Fibroblast of the aortic adventitia (primary cell): ENCODE results near the gene CCDC146. TPM values are rescaled to one million over a fixed set of nuclear protein-coding genes. Genes with fewer than 3 reads are reported as not detected.

Experiments used
- DNase-seq: peaks from one replicate; pipeline ENCODE4 v3.0.0-alpha.2; 2010; ENCODE audit warnings: low read depth
- H3K4me3 ChIP-seq: 2 replicates; pipeline ENCODE4 v1.5.1; 2011; ENCODE audit warnings: low read depth, mild to moderate bottlenecking, control low read depth, low read length, moderate library complexity
- total RNA-seq: library from RNA; depleted of rRNA; stranded (reverse); fragments of >200 nt; gene quantifications from 2 replicates; pipeline ENCODE4 v1.2.3, GENCODE V29; 2012; ENCODE audit warnings: low replicate concordance
- TF ChIP-seq, protein P1 (sequence below): IDR thresholded peaks from 2 replicates; pipeline ENCODE4 v1.5.1; 2011; ENCODE audit warnings: mild to moderate bottlenecking, low read length, control low read depth, inconsistent platforms; ENCODE audit not compliant: insufficient read depth

The CCDC146 gene
- total RNA-seq, 1 donor = 1.4 TPM

DNA sequence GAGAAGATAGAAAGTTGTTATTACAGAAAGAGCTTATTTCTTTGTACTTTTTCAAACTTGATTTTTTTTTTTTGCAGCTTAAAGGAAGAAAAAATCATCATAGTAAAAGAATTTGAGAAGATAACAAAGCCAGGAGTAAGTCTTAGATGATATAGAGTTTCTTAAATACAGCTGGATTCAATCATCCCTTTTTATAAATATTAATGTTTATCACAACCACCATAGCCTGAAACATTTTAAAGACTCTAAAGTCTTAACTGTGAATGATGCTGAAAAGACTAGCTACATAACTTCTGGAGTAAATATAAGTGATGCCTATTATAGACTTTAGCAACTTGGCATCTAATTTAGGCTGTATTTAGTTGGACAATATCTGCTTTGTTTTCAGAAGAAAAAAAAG, 132.0 kb downstream of the CCDC146 start:
- DNase-seq = peak; percentile 57
- TF ChIP-seq, protein P1, sequence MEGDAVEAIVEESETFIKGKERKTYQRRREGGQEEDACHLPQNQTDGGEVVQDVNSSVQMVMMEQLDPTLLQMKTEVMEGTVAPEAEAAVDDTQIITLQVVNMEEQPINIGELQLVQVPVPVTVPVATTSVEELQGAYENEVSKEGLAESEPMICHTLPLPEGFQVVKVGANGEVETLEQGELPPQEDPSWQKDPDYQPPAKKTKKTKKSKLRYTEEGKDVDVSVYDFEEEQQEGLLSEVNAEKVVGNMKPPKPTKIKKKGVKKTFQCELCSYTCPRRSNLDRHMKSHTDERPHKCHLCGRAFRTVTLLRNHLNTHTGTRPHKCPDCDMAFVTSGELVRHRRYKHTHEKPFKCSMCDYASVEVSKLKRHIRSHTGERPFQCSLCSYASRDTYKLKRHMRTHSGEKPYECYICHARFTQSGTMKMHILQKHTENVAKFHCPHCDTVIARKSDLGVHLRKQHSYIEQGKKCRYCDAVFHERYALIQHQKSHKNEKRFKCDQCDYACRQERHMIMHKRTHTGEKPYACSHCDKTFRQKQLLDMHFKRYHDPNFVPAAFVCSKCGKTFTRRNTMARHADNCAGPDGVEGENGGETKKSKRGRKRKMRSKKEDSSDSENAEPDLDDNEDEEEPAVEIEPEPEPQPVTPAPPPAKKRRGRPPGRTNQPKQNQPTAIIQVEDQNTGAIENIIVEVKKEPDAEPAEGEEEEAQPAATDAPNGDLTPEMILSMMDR = no peak

GRCh38 chr7:77254915-77255314, 132.5 kb downstream of the CCDC146 start:
- TF ChIP-seq, protein P1 = no peak
- no peak for DNase-seq
- H3K4me3 ChIP-seq = no peak overlapping the region

More for the DNA sequence above, 132.0 kb downstream of the CCDC146 start:
- no peak overlapping the region for H3K4me3 ChIP-seq

- TF ChIP-seq, protein P1 = no peak
- DNase-seq = peak; percentile 43
- no peak overlapping the region for H3K4me3 ChIP-seq
Observed at GRCh38 chr7:77258014-77258413, 135.6 kb downstream of the CCDC146 start.

- no peak for DNase-seq
- H3K4me3 ChIP-seq = no peak overlapping the region
- TF ChIP-seq, protein P1 = no peak
Observed at GRCh38 chr7:77258593-77258992, 136.2 kb downstream of the CCDC146 start.

GRCh38 chr7:77262316-77262715, 139.9 kb downstream of the CCDC146 start:
- TF ChIP-seq, protein P1 = no peak
- no peak overlapping the region for H3K4me3 ChIP-seq
- no peak for DNase-seq

DNA sequence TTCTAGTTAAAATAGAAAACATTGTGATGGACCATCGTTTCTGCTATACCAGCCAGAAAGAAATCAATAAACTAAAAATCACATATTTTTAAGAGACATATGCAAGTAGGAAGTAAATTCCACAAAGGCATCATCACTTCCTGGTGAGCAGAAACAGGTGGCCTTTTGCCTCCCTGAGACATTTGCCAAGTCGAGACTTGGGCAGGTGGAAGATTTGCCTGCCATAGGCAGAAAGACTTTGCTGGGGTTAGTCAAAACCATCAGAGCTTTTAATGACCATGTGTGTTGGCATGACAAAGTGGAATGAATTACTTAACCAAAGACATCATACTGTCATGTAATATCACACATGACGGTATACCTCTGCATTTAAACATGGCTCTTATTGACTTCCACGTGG, 143.3 kb downstream of the CCDC146 start:
- DNase-seq = no peak
- H3K4me3 ChIP-seq = no peak overlapping the region

More for the DNA sequence above, 143.3 kb downstream of the CCDC146 start:
- TF ChIP-seq, protein P1 = no peak
